WI38 (cell line): ENCODE measurements around the gene GPATCH4.
A peak's percentile ranks its signal among the peaks of the same experiment; 100 is the strongest.

Experiments
- H3K4me3 ChIP-seq: 2 replicates; pipeline ENCODE4 v1.5.1; 2011; ENCODE audit warnings: low read depth, mild to moderate bottlenecking, control low read depth, low read length
- CTCF ChIP-seq: IDR thresholded peaks from 2 replicates; pipeline ENCODE4 v1.5.1; 2012; ENCODE audit warnings: low read depth, mild to moderate bottlenecking, control low read depth, low read length

The GPATCH4 gene

GRCh38 chr1:156626079-156626438, 24.8 kb upstream of the GPATCH4 start:
- H3K4me3 ChIP-seq: no peak overlapping the region
- TF ChIP-seq CTCF: no peak

DNA sequence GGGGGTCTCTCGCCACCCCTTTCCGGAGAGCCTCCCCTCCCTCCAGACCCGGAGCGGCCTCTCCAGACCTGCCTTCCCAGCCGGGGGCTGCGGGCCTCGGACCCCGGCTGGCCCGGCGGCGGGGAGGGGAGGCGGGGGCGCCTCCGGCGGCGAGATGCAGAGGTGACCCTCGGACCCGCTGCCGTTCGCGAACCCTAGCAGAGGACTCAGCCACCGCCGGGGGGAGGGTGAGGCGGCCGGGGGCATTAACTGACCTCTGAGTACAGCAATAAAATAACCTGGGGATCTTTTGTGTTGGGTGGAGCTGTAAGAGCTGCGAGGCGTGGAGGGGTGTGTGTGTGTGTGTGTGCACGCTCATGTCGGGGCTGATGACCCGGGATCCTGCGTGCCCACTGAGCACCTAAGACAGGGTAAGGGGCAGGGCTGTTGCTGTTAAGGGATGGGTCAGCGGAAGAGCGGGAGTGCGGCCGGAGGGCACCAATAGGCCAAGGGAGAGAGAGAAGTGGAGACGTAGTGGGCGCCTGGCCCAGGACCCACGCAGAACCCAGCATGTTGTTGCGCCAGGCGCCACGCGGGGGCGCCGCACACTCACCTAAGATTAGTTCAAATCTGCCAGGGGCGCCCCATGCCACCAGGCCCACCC, 24.3 kb upstream of the GPATCH4 start:
- H3K4me3 ChIP-seq: no peak overlapping the region
- peak; percentile 84 for TF ChIP-seq CTCF

DNA sequence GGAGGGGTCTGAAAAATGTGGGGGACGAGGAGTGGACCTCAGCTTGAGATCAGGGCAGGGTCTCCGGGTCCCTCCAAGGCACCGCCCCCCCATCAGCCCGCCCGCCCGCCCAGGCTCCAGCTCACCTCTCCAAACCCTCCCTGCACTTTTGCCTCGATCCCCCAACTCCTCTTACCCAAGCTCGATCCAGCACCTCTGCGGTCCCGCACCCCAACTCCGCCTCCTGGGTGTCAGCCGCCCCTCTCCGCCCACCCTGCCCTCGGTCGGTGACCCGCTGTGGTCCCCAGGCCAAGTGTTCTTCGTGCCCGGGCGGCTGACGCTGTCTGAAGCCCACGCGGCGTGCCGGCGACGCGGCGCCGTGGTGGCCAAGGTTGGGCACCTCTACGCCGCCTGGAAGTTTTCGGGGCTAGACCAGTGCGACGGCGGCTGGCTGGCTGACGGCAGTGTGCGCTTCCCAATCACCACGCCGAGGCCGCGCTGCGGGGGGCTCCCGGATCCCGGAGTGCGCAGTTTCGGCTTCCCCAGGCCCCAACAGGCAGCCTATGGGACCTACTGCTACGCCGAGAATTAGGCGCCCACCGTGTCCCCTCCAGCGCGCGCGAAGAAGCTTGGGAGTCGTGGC, 23.6 kb upstream of the GPATCH4 start:
- no peak overlapping the region for H3K4me3 ChIP-seq
- no peak for TF ChIP-seq CTCF

DNA sequence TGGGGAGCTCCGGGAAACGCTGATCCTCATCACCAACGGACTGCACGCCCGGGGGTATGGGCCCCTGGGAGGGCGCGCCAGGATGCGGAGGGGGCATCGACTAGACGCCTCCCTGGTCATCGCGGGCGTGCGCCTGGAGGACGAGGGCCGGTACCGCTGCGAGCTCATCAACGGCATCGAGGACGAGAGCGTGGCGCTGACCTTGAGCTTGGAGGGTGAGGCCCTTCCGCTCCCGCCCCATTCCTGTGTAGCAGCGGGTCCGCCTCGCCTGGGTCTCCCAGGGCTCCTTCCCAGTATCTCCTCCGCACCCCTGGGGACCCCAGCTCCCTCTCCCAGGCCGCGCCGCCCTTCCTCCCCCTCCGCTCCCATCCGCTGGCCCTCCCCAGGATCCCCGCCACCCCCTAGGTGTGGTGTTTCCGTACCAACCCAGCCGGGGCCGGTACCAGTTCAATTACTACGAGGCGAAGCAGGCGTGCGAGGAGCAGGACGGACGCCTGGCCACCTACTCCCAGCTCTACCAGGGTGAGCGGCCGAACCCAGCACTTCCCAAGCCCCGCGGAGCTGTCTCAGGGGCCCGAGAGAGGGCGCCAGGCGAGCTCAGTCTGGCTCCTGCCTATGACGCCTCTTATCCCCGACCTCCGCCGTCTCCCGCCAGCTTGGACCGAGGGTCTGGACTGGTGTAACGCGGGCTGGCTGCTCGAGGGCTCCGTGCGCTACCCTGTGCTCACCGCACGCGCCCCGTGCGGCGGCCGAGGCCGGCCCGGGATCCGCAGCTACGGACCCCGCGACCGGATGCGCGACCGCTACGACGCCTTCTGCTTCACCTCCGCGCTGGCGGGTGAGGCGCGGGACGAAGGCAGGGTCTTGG, 22.9 kb upstream of the GPATCH4 start:
- peak; percentile 8; the same call in 1 of the 2 replicates for TF ChIP-seq CTCF
- peak overlapping the region; percentile 32 for H3K4me3 ChIP-seq

DNA sequence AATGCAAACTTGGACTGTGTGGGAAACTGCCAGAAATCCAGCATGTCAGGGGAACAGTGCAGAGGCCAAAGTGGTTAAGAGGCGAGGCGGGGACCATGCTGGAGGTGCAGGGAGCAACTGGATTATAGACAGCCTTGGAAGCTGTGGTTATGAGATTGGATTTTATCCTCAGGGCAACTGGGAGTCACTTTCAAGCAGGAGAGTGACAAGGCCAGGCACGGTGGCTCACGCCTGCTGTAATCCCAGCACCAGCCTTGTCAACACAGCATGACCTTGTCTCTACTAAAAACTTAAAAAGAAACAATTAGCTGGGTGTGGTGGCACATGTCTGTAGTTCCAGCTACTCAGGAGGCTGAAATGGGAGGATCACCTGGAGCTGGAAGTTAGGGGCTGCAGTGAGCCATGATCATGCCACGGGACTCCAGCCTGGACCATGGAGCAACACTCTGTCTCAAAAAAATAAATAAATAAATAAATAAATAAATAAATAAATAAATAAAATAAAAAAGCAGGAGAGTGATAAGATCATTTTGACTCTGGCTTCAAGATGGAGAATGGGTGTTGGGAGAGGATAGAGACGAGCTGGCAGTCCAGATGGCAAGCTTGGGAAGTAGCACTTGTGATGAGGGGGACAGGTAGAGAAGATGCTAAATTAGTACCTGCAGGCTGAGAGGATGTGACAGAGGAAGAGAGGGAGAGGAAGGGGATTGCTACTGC, 21.5 kb upstream of the GPATCH4 start:
- no peak overlapping the region for H3K4me3 ChIP-seq
- no peak for TF ChIP-seq CTCF

GRCh38 chr1:156619582-156619955, 18.3 kb upstream of the GPATCH4 start:
- no peak overlapping the region for H3K4me3 ChIP-seq
- TF ChIP-seq CTCF: no peak
